ENCODE data around the gene ELAVL1. TPM values are rescaled to one million over a fixed set of nuclear protein-coding genes. Genes with fewer than 3 reads are reported as not detected.
"Not testable (repeated sequence)": the region's sequence is repeated elsewhere in the genome, so short reads cannot be mapped to it uniquely, and the experiment has no call there.

Gene ELAVL1
- polyA plus RNA-seq, 2 donors = 6.5 to 25.8 TPM

DNA sequence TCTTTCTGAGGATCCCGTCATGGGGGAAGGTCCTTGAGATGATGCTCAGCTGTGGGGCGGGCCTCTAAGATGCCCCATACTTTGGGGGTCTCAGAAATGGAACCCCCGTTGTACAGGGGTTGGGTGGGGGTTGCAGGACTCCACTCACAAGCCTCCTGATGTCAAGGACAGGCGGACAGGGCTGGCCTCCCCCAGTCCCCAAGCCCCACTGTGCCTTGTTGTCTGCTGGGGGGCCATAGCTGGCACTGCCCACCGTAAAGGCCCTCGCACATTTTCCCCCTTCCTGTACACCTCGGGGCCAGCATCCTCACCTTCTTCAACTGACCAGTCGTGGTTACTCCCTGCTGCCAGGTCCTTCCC lies 82.6 kb downstream of the ELAVL1 start:
- no peak overlapping the region for H3K27ac ChIP-seq (ENCODE audit: low read depth in 2 of 2, low read length in 1 of 2)
- peaks cover 0 to 2% of the 10 kb centered on the region in 2 donors for H3K27me3 ChIP-seq (ENCODE audit: control insufficient read depth in 1 of 2, insufficient read depth in 2 of 2, low read length in 2 of 2)
- 82 to 90% methylated on average over 7 to 8 of the region's 8 CpGs for WGBS, 2 donors
- no peaks in the 10 kb centered on the region for H3K9me3 ChIP-seq (ENCODE audit: control insufficient read depth in 2 of 2, insufficient read depth in 1 of 2, low read depth in 1 of 2, low read length in 1 of 2)
- H3K4me1 ChIP-seq (ENCODE audit: control insufficient read depth in 2 of 2, insufficient read depth in 2 of 2, low read length in 1 of 2) = peaks cover 15 to 29% of the 10 kb centered on the region in 2 donors
- H3K4me3 ChIP-seq (ENCODE audit: low read depth in 1 of 2, low read length in 2 of 2) = no peak overlapping the region
- H3K36me3 ChIP-seq (ENCODE audit: control insufficient read depth in 2 of 2, insufficient read depth in 2 of 2, low read length in 1 of 2) = peaks cover 0 to 18% of the 10 kb centered on the region in 2 donors

DNA sequence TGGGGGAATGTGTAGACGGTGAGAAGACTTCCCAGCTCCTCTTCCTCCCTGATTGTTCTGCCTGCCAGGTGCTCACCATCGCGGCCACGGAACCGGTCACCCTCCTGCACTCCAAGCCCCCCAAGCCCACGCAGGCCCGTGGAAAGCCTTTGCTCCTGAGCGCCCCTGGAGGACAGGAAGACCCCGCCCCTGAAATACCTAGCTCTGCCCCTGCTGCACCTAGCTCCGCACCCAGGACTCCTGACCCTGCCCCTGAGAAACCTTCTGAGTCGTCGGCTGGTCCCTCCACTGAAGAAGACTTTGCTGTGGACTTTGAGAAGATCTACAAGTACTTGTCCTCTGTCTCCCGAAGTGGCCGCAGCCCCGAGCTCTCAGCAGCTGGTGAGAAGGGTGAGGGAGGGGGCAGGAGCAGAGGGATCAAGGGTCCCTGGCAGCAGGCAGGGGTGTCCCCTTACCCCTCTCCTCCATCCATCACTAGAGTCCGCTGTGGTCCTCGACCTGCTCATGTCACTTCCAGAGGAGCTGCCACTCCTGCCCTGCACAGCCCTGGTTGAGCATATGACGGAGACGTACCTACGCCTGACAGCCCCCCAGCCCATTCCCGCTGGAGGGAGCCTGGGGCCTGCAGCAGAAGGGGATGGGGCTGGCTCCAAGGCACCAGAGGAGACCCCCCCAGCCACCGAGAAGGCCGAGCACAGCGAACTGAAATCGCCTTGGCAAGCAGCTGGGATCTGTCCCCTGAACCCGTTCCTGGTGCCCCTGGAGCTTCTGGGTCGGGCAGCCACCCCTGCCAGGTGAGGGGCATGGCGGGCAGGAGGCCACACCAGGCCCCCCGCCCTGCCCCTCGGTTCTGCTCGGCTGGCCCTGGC lies 83.2 kb downstream of the ELAVL1 start:
- H3K4me3 ChIP-seq (ENCODE audit: low read depth in 1 of 2, low read length in 2 of 2) = no peak overlapping the region
- peaks cover 0 to 5% of the 10 kb centered on the region in 2 donors for H3K27me3 ChIP-seq (ENCODE audit: control insufficient read depth in 1 of 2, insufficient read depth in 2 of 2, low read length in 2 of 2)
- H3K9me3 ChIP-seq (ENCODE audit: control insufficient read depth in 2 of 2, insufficient read depth in 1 of 2, low read depth in 1 of 2, low read length in 1 of 2) = peaks cover 0 to 3% of the 10 kb centered on the region in 2 donors
- H3K27ac ChIP-seq (ENCODE audit: low read depth in 2 of 2, low read length in 1 of 2) = peak overlapping the region in 1 of 2 donors; percentile 85
- peaks cover 0 to 18% of the 10 kb centered on the region in 2 donors for H3K36me3 ChIP-seq (ENCODE audit: control insufficient read depth in 2 of 2, insufficient read depth in 2 of 2, low read length in 1 of 2)
- WGBS, 2 donors = 90 to 93% methylated on average over 27 to 31 of the region's 31 CpGs
- H3K4me1 ChIP-seq (ENCODE audit: control insufficient read depth in 2 of 2, insufficient read depth in 2 of 2, low read length in 1 of 2) = peaks cover 15 to 31% of the 10 kb centered on the region in 2 donors

DNA sequence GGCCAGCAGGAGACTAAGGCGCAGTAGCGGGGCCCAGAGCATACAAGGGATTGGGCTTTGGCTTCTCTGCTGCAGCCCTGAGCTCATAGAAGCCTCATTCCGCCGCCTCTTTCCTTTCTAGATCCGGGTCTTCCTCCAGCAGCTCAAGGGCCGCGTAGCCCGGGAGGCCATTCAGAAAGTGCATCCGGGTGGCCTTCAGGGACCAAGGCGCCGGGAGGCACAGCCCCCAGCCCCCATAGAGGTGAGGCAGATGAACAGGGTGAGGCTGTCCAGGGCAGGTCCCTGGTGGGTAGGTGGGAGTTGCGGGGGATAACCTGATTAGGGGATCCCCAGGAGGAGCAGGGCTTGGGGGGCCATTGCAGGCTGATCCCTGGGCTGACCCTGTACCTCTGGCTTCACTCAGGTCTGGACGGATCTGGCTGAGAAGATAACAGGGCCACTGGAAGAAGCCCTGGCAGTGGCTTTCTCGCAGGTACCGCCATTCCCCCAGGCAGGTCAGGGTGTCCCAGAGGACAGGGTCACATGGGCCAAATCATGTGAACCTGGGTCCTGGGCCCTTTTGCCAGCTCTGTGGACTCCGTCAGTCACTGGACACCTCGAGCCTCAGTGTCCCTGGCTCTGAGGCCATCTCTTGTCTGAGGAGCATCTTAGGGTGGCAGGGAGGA lies 84.0 kb downstream of the ELAVL1 start:
- H3K27ac ChIP-seq (ENCODE audit: low read depth in 2 of 2, low read length in 1 of 2) = peak overlapping the region; percentile 85 to 91
- H3K4me1 ChIP-seq (ENCODE audit: control insufficient read depth in 2 of 2, insufficient read depth in 2 of 2, low read length in 1 of 2) = peaks cover 15 to 34% of the 10 kb centered on the region in 2 donors
- peaks cover 0 to 14% of the 10 kb centered on the region in 2 donors for H3K36me3 ChIP-seq (ENCODE audit: control insufficient read depth in 2 of 2, insufficient read depth in 2 of 2, low read length in 1 of 2)
- peaks cover 0 to 3% of the 10 kb centered on the region in 2 donors for H3K9me3 ChIP-seq (ENCODE audit: control insufficient read depth in 2 of 2, insufficient read depth in 1 of 2, low read depth in 1 of 2, low read length in 1 of 2)
- H3K4me3 ChIP-seq (ENCODE audit: low read depth in 1 of 2, low read length in 2 of 2) = peak overlapping the region; percentile 39 to 41
- H3K27me3 ChIP-seq (ENCODE audit: control insufficient read depth in 1 of 2, insufficient read depth in 2 of 2, low read length in 2 of 2) = peaks cover 0 to 7% of the 10 kb centered on the region in 2 donors
- 42 to 50% methylated on average over 17 of the region's 17 CpGs for WGBS, 2 donors

DNA sequence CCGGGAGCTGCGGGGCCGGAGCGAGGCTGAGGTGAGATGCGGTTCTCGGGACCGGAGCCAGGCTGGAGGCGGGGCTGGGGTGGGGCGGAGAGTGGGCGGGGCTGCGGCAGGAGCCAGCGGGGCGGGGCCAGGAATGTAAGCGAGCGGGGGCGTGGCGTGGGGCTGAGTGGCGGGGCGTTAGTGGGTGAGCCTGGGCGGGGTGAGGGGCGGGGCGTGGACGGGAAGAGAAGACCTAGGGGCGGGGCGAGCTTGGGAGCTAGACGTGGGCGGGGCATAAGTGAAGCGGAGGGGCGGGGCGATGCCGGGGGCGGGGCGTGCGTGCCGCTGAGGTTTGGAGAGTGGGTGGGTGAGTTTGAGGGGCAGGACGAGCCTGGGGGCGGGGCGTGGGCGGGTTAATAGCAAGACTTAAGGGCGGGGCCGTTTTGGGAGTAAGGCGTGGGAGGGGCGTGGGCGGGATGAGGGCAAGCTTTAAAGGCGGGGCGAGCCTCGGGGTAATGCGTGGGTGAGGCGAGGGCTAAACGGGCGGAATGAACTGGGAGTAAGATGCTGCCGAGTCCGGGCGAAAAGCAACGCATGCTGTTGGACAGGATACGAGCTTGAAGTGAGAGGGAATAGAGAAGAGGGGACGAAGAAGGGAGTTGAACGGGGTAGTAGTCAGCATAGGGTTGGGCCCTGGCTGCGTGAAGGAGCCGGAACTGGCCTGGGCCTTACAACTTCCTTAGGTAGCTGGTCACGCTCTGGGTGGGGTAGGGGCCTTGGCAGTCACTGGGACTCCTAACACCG lies 84.7 kb downstream of the ELAVL1 start:
- peak overlapping the region; percentile 89 to 97 for H3K27ac ChIP-seq (ENCODE audit: low read depth in 2 of 2, low read length in 1 of 2)
- peak overlapping the region; percentile 45 to 77 for H3K4me3 ChIP-seq (ENCODE audit: low read depth in 1 of 2, low read length in 2 of 2)
- H3K9me3 ChIP-seq (ENCODE audit: control insufficient read depth in 2 of 2, insufficient read depth in 1 of 2, low read depth in 1 of 2, low read length in 1 of 2) = peaks cover 0 to 3% of the 10 kb centered on the region in 2 donors
- peaks cover 0 to 10% of the 10 kb centered on the region in 2 donors for H3K27me3 ChIP-seq (ENCODE audit: control insufficient read depth in 1 of 2, insufficient read depth in 2 of 2, low read length in 2 of 2)
- 1% methylated on average over 45 to 62 of the region's 62 CpGs for WGBS, 2 donors
- H3K36me3 ChIP-seq (ENCODE audit: control insufficient read depth in 2 of 2, insufficient read depth in 2 of 2, low read length in 1 of 2) = peaks cover 0 to 14% of the 10 kb centered on the region in 2 donors
- H3K4me1 ChIP-seq (ENCODE audit: control insufficient read depth in 2 of 2, insufficient read depth in 2 of 2, low read length in 1 of 2) = peaks cover 15 to 37% of the 10 kb centered on the region in 2 donors

DNA sequence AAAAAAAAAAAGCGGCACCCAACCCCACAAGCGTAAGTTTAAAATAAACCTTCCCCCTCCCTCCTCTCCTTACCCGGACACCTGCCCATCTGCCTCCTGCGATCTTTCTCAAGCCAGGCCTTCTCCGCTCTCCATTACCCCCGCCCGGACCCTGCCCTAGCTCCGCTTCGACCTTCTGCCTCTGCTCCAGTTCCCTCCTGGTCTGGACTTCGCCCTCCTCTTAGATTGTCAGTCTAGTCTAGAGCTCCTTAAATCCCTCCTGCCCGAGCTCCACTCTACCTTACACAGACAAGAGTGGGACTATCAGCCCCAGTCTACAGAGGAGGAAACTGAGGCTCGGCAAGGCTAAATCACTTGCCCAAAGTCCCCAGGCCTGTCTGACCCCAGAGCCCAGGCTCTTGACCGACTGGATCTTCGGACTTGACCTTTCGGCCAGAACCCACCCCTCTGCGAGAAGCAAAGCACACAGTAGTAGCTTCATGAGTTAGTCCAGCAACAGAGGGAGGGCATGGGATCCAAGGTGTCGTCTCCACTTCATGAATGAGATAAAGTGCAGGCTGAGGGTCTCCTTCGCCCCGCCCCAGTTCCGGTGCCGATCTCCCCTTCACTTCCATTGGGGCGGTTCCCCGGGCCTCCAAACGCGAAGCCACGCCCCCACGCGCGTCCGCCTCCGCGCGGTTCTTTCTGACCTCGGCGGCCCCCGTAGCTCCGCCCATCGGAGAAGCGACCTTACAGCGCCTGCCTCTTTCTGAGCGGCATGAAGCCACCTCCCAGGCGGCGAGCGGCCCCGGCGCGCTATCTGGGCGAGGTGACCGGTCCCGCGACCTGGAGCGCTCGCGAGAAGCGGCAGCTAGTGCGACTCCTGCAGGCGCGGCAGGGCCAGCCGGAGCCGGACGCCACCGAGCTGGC lies 85.6 kb downstream of the ELAVL1 start, which contains the start of gene SNAPC2:
Gene SNAPC2 (plus strand): TSS at position 729 of the 909 bp plus-strand sequence. CDS start 29 bp downstream, at position 758.
- Histone ChIP-seq H3K9me3 (ENCODE audit: control insufficient read depth in 2 of 2, insufficient read depth in 1 of 2, low read depth in 1 of 2, low read length in 1 of 2) (peaks cover 0 to 3% of the 10 kb centered on the region in 2 donors), H3K36me3 (ENCODE audit: control insufficient read depth in 2 of 2, insufficient read depth in 2 of 2, low read length in 1 of 2) (peaks cover 0 to 14% of the 10 kb centered on the region in 2 donors), H3K4me1 (ENCODE audit: control insufficient read depth in 2 of 2, insufficient read depth in 2 of 2, low read length in 1 of 2) (peaks cover 10 to 39% of the 10 kb centered on the region in 2 donors), H3K27ac (ENCODE audit: low read depth in 2 of 2, low read length in 1 of 2) (peak within 1 kb of the TSS; percentile 89 to 97), H3K27me3 (ENCODE audit: control insufficient read depth in 1 of 2, insufficient read depth in 2 of 2, low read length in 2 of 2) (peaks cover 0 to 13% of the 10 kb centered on the region in 2 donors), H3K4me3 (ENCODE audit: low read depth in 1 of 2, low read length in 2 of 2) (peak within 1 kb of the TSS; percentile 45 to 77)
- WGBS, 2 donors = 6 to 7% methylated on average over 62 of the region's 62 CpGs

DNA sequence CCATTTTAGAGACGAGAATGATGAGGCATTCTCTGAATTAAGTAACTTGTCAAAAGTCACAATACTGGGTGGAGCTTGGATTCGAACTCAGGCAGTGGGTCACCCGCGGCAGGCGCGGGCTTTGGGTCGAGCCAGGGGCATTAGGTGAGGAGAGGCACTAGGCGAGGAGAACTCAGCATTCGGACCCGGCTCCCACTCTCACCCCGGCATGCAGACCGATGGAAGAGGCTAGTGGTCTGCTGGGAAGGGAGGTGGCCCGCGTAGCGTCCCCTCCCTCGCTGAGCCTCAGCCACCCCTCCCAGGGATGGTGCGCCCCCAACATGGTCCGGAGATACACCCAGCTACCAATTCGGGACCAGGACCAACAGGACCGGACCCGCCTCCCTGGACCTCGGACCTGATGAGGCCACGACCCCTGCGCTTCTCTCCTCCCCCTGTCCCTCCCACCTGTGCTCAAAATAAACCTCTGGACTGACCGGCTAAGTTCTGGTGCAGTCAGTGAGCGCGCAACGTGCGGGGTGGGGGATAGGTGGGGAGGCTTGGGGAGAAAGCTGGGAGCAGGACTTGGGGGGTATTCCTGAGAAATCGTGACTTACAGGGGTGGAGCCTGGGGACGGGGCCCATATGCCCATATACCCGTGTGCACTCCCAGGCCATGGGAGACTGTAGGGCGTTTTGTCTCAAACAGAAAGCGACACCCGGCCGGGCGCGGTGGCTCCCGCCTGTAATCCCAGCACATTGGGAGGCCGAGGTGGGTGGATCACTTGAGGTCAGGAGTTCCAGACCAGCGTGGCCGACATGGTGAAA lies 86.6 kb downstream of the ELAVL1 start:
- Histone ChIP-seq H3K4me3 (ENCODE audit: low read depth in 1 of 2, low read length in 2 of 2) (no peak overlapping the region), H3K27me3 (ENCODE audit: control insufficient read depth in 1 of 2, insufficient read depth in 2 of 2, low read length in 2 of 2) (peaks cover 0 to 13% of the 10 kb centered on the region in 2 donors), H3K36me3 (ENCODE audit: control insufficient read depth in 2 of 2, insufficient read depth in 2 of 2, low read length in 1 of 2) (peaks cover 0 to 14% of the 10 kb centered on the region in 2 donors), H3K27ac (ENCODE audit: low read depth in 2 of 2, low read length in 1 of 2) (no peak overlapping the region), H3K9me3 (ENCODE audit: control insufficient read depth in 2 of 2, insufficient read depth in 1 of 2, low read depth in 1 of 2, low read length in 1 of 2) (peaks cover 0 to 3% of the 10 kb centered on the region in 2 donors), H3K4me1 (ENCODE audit: control insufficient read depth in 2 of 2, insufficient read depth in 2 of 2, low read length in 1 of 2) (peaks cover 10 to 39% of the 10 kb centered on the region in 2 donors)
- 39 to 45% methylated on average over 42 of the region's 42 CpGs for whole genome bisulfite sequencing, 2 donors

DNA sequence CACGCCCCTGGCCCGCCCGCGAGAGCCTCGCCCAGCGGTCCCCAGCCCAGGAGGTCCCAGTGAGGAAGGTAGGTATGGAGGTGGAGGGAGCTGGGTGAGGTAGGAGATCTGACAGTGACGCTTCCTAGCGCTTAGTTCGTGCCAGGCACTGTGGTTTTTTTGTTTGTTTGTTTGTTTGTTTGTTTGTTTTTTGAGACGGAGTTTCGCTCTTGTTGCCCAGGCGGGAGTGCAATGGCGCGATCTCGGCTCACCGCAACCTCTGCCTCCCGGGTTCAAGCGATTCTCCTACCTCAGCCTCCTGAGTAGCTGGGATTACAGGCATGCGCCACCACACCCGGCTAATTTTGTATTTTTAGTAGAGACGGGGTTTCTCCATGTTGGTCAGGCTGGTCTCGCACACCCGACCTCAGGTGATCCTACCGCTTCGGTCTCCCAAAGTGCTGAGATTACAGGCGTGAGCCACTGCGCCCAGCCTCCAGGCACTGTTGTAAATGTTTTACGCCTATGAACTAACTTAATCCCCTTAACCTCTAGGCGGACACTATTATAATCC lies 87.3 kb downstream of the ELAVL1 start:
- H3K9me3 ChIP-seq (ENCODE audit: control insufficient read depth in 2 of 2, insufficient read depth in 1 of 2, low read depth in 1 of 2, low read length in 1 of 2) = not testable (repeated sequence)
- Histone ChIP-seq H3K4me3 (ENCODE audit: low read depth in 1 of 2, low read length in 2 of 2) (peak overlapping the region in 1 of 2 donors; percentile 16), H3K27ac (ENCODE audit: low read depth in 2 of 2, low read length in 1 of 2) (peak overlapping the region in 1 of 2 donors; percentile 26), H3K36me3 (ENCODE audit: control insufficient read depth in 2 of 2, insufficient read depth in 2 of 2, low read length in 1 of 2) (peaks cover 0 to 15% of the 10 kb centered on the region in 2 donors), H3K4me1 (ENCODE audit: control insufficient read depth in 2 of 2, insufficient read depth in 2 of 2, low read length in 1 of 2) (peaks cover 10 to 39% of the 10 kb centered on the region in 2 donors), H3K27me3 (ENCODE audit: control insufficient read depth in 1 of 2, insufficient read depth in 2 of 2, low read length in 2 of 2) (peaks cover 0 to 13% of the 10 kb centered on the region in 2 donors)
- 25 to 27% methylated on average over 26 to 29 of the region's 29 CpGs for WGBS, 2 donors

All from esophagus (tissue), 2 donors.